Adrenal gland (tissue), 12 donors: ENCODE measurements around the gene HOTAIR. TPM values are rescaled to one million over a fixed set of nuclear protein-coding genes. Genes with fewer than 3 reads are reported as not detected.
A peak's percentile ranks its signal among the peaks of the same experiment; 100 is the strongest.

Experiments used
- DNase-seq, 7 donors: peaks; one replicate each; pipeline ENCODE4 v3.0.0-alpha.2; 2019 to 2020
- H3K27ac ChIP-seq, 5 donors: fragments of 200-600 bp; sonication (generic) in 4 of 5; 1 replicate in 3 of 5; 2 replicates in 2 of 5; pipeline versions ENCODE4 v1.5.1 to v1.8.0; 2016 to 2020; ENCODE audit warnings: mild to moderate bottlenecking in 1 of 5
- H3K27me3 ChIP-seq: fragments of 200-600 bp; 2 replicates; pipeline ENCODE4 v1.8.0; 2021
- H3K36me3 ChIP-seq, 2 donors: fragments of 200-600 bp; replicated peaks in 1 of 2; 1 replicate in 1 of 2; 2 replicates in 1 of 2; pipeline versions ENCODE4 v1.5.1 to v1.8.0; 2018 to 2022
- H3K4me1 ChIP-seq, 2 donors: fragments of 200-600 bp; replicated peaks in 1 of 2; 1 replicate in 1 of 2; 2 replicates in 1 of 2; pipeline versions ENCODE4 v1.5.1 to v1.8.0; 2018 to 2021
- H3K4me3 ChIP-seq, 4 donors: fragments of 200-600 bp; sonication (generic) in 3 of 4; one replicate each; pipeline ENCODE4 v1.5.1; 2016 to 2018
- H3K9me3 ChIP-seq, 3 donors: fragments of 200-600 bp; sonication (generic) in 1 of 3; replicated peaks in 1 of 3; 1 replicate in 2 of 3; 2 replicates in 1 of 3; pipeline versions ENCODE4 v1.5.1 to v1.8.0; 2016 to 2021
- POLR2A ChIP-seq, 2 donors: fragments of 450-650 bp; IDR thresholded peaks; one replicate each; pipeline ENCODE4 v1.6.1; 2017; ENCODE audit warnings: antibody characterized with exemption in 2 of 2, mild to moderate bottlenecking in 2 of 2, moderate library complexity in 1 of 2
- WGBS, 4 donors: extraction: QIAGEN DNeasy Blood & Tissue Kit in 2 of 4; methylation state at CpG; one replicate each; pipeline versions ENCODE4 v1.1.5 to v1.1.7; 2013 to 2017; 5-methylcytosine and 5-hydroxymethylcytosine counted together
- intact Hi-C, 2 donors: fragments of 100-400 bp; cut with DNase I; formaldehyde crosslinking; loops; one replicate each; pipeline versions ENCODE4 v1.14.1 to v1.15.0; 2022 to 2023
- polyA plus RNA-seq, 3 donors: library from polyadenylated mRNA; stranded (reverse); fragments of 200-250 nt in 2 of 3; fragments of 350-450 nt in 1 of 3; fragmentation: Illumina TruSeq in 1 of 3; extraction: RNeasy Lipid Tissue Mini Kit (QIAGEN cat#74804) in 1 of 3; gene quantifications; one replicate each; pipeline ENCODE4 v1.2.3, GENCODE V29; 2013 to 2014
- total RNA-seq, 9 donors: library from RNA; depleted of rRNA in 4 of 9; stranded (reverse); fragments of >200 nt in 4 of 9; fragments of 120-200 nt in 1 of 9; fragmentation: NEBNext Ultra II Directional in 1 of 9; extraction: Animal tissue kit (Norgen Biotek cat#: 25700) in 1 of 9; gene quantifications; one replicate each; pipeline versions ENCODE4 v1.1.0 to v1.2.4, GENCODE V29; 2013 to 2023
- TF ChIP-seq, protein P1 (sequence below), 6 experiments: fragments of 450-650 bp in 4 of 6; fragments of 200-600 bp in 2 of 6; sonication (generic) in 1 of 6; IDR thresholded peaks; 1 replicate in 5 of 6; 2 replicates in 1 of 6; pipeline versions ENCODE4 v1.5.1 to v1.8.0; 2016 to 2021; ENCODE audit warnings: antibody characterized with exemption in 6 of 6, mild to moderate bottlenecking in 2 of 6, moderate library complexity in 1 of 6
- donor health status: healthy with polysubstance abuse.
- donor health status: Bipolar disorder and iron deficiency.
- donor health status: DM: yes; HTN: yes; CAD: no.
- donor health status: DM: no; HTN: no; CAD: no.
- donor health status: DM: no; HTN: no; CAD: no.
- donor health status: DM: yes; HTN: yes; CAD: no.

The HOTAIR gene
- total and polyA plus RNA-seq, 12 donors = not detected

DNA sequence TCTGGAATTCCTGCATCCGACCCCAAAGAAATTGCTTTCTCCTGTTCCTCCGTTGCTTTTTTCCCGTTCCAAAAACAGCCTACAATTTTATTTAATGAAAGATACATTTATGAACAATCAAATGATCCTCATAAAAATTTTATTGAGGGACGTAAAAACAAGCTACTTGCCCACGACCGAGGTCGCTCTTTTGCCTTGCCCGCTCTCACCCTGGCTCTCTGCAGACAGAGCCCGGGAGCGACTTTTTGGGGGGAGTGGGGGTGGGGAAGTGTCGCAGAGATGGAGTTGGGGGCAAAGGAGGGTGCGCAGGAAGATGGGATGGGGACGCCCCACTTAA, 24.1 kb upstream of the HOTAIR start:
- intact Hi-C loops = no loop called here
- peaks cover 14 to 26% of the 10 kb centered on the region in 2 donors for H3K4me1 ChIP-seq

DNA sequence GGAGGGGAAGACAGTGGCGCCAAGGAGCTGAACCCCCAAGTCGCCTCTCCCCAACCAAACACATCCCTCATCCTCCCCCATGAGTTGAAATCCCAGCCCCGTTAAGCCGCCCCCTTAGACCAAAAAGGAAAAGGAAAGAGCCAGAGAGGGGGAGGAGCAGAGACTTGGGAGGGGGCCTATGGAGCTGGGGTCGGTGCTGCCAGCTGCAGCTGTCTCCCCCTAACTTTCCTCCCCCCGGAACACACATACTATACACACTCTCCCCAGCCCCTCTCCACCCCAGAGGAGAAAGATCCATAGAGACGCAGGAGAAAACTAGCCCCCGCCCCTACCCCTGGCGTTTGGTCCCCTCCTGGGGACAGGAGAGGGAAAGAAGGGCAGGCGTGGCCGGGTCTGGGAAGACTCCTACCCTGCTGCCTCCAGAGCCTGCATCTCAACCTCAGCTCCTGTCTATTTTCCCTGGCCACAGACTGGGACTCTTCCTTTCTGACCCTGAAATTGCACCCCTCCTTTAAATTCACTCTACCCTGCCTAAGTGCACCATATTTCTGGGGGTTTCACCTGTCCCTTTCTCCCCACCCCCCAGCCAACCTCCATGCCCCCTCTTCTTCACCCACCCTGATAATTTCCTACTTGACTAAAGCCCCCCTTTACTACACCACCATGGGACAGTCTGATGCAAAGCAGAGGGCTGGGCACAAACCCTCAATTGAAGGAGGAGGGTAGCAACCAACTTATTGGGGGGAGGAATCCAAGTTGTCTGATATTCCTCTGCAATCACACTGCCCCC, 23.6 kb upstream of the HOTAIR start:
- Histone ChIP-seq H3K27me3 (peaks cover 32% of the 10 kb centered on the region), H3K9me3 (no peaks in the 10 kb centered on the region), H3K4me3 (no peak overlapping the region), H3K36me3 (no peaks in the 10 kb centered on the region), H3K27ac (no peak overlapping the region), H3K4me1 (peaks cover 14 to 26% of the 10 kb centered on the region in 2 donors)
- no peak for DNase-seq
- TF ChIP-seq, protein P1, sequence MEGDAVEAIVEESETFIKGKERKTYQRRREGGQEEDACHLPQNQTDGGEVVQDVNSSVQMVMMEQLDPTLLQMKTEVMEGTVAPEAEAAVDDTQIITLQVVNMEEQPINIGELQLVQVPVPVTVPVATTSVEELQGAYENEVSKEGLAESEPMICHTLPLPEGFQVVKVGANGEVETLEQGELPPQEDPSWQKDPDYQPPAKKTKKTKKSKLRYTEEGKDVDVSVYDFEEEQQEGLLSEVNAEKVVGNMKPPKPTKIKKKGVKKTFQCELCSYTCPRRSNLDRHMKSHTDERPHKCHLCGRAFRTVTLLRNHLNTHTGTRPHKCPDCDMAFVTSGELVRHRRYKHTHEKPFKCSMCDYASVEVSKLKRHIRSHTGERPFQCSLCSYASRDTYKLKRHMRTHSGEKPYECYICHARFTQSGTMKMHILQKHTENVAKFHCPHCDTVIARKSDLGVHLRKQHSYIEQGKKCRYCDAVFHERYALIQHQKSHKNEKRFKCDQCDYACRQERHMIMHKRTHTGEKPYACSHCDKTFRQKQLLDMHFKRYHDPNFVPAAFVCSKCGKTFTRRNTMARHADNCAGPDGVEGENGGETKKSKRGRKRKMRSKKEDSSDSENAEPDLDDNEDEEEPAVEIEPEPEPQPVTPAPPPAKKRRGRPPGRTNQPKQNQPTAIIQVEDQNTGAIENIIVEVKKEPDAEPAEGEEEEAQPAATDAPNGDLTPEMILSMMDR (IDR thresholded peaks at IDR 0.05) = no peak
- TF ChIP-seq POLR2A (IDR thresholded peaks at IDR 0.05) = no peak
- 47 to 51% (median 49%) methylated on average over 11 of the region's 11 CpGs for WGBS, 4 donors
- intact Hi-C loops = no loop called here

More for the DNA sequence above, 24.1 kb upstream of the HOTAIR start:
- WGBS, 4 donors = 11 to 24% (median 17%) methylated on average over 13 of the region's 13 CpGs
- H3K27me3 ChIP-seq = peaks cover 27% of the 10 kb centered on the region
- no peaks in the 10 kb centered on the region for H3K9me3 ChIP-seq
- no peak overlapping the region for H3K27ac ChIP-seq
- TF ChIP-seq POLR2A (IDR thresholded peaks at IDR 0.05) = no peak
- TF ChIP-seq, protein P1 (IDR thresholded peaks at IDR 0.05) = no peak
- no peak for DNase-seq
- H3K4me3 ChIP-seq = no peak overlapping the region
- H3K36me3 ChIP-seq = no peaks in the 10 kb centered on the region

GRCh38 chr12:53997204-53998109, 22.7 kb upstream of the HOTAIR start:
- intact Hi-C loops = no loop called here
- H3K27ac ChIP-seq = peak overlapping the region in 1 of 5 donors; percentile 3
- DNase-seq = no peak
- no peak for TF ChIP-seq POLR2A (IDR thresholded peaks at IDR 0.05)
- TF ChIP-seq, protein P1 (IDR thresholded peaks at IDR 0.05) = no peak
- no peaks in the 10 kb centered on the region for H3K36me3 ChIP-seq
- H3K4me1 ChIP-seq = peaks cover 14 to 26% of the 10 kb centered on the region in 2 donors
- H3K27me3 ChIP-seq = peaks cover 40% of the 10 kb centered on the region
- 43 to 68% (median 59%) methylated on average over 32 to 35 of the region's 35 CpGs for WGBS, 4 donors
- no peaks in the 10 kb centered on the region for H3K9me3 ChIP-seq
- H3K4me3 ChIP-seq = no peak overlapping the region
